GM19438 (cell line): ENCODE measurements around the gene SLC22A24.
"Not testable (repeated sequence)": the region's sequence is repeated elsewhere in the genome, so short reads cannot be mapped to it uniquely, and the experiment has no call there.

Source experiments
- ATAC-seq: cut with Tn5 transposase; IDR thresholded peaks from one replicate; pipeline ENCODE4 v1.9.1; 2021; ENCODE audit warnings: low read depth; ENCODE audit not compliant: unreplicated experiment

The SLC22A24 gene

GRCh38 chr11:63144121-63144520, at the start of gene SLC22A24:
Gene SLC22A24, minus strand, starts transcription at chr11:63144221. Its CDS starts 442 bp downstream, at chr11:63143779.
- no peak for ATAC-seq

- ATAC-seq, result no peak
Observed at GRCh38 chr11:63180536-63180935, 36.5 kb upstream of the SLC22A24 start.

GRCh38 chr11:63179432-63180041, 35.5 kb upstream of the SLC22A24 start:
- ATAC-seq, result no peak

GRCh38 chr11:63177872-63178271, 33.9 kb upstream of the SLC22A24 start:
- no peak for ATAC-seq

GRCh38 chr11:63165706-63166310, 21.8 kb upstream of the SLC22A24 start:
- ATAC-seq, result no peak

GRCh38 chr11:63155794-63156193, 11.8 kb upstream of the SLC22A24 start:
- no peak for ATAC-seq

GRCh38 chr11:63146581-63146980, 2.6 kb upstream of the SLC22A24 start:
- ATAC-seq, result no peak

GRCh38 chr11:63142459-63142858, 1.6 kb downstream of the SLC22A24 start:
- ATAC-seq, result no peak

- ATAC-seq, result no peak
Observed at GRCh38 chr11:63132985-63133775, 10.8 kb downstream of the SLC22A24 start.

- ATAC-seq, result no peak
Observed at GRCh38 chr11:63099555-63099954, 44.5 kb downstream of the SLC22A24 start.

- ATAC-seq, result no peak
Observed at GRCh38 chr11:63080682-63081081, 63.3 kb downstream of the SLC22A24 start.

GRCh38 chr11:63046203-63046602, 97.8 kb downstream of the SLC22A24 start:
- not testable (repeated sequence) for ATAC-seq

- ATAC-seq, result no peak
Observed at GRCh38 chr11:63042596-63042995, 101.4 kb downstream of the SLC22A24 start.

- no peak for ATAC-seq
Observed at GRCh38 chr11:63032457-63032856, 111.6 kb downstream of the SLC22A24 start.
